Astrocyte of the hippocampus (primary cell): ENCODE measurements around the gene TMEM109.

Experiments
- DNase-seq: peaks from one replicate; pipeline ENCODE4 v3.0.0; 2011; ENCODE audit warnings: low read depth, low spot score

TMEM109 gene

DNA sequence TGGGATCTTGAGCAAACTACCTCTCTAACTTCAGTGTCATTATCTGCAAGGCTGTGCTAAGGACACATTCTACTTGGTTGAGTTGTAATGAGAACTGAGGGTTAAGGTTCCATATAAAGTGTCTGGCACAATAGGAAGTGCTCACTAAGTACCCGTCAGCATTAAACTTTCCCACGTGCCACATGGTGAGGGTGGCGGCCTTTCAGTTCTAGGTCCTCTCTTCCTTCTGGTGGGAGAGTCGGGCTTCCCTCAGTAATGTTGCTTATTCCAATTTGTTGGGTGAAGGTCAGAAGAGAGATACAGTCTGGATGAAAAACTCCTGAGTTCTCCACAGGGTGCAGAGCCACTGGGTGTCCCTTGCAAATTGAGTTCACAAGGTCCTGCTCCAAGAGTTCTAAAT, 52.9 kb downstream of the TMEM109 start:
- no peak for DNase-seq

- no peak for DNase-seq
Measured at GRCh38 chr11:60968223-60968622, 54.3 kb downstream of the TMEM109 start.

- DNase-seq: peak; percentile 61
Measured at GRCh38 chr11:60970369-60970774, 56.4 kb downstream of the TMEM109 start.

GRCh38 chr11:60970890-60971289, 56.9 kb downstream of the TMEM109 start:
- DNase-seq: no peak

- DNase-seq: no peak
Measured at GRCh38 chr11:60971520-60971919, 57.6 kb downstream of the TMEM109 start, which contains the start of gene CD6. Gene CD6, plus strand, starts transcription at chr11:60971680. Its CDS starts 186 bp downstream, at chr11:60971866.

- no peak for DNase-seq
Measured at GRCh38 chr11:60972182-60973030, 58.4 kb downstream of the TMEM109 start.
